GM10266 (cell line): Measurements from ENCODE around the gene CACNA2D1.

Experiments
- DNase-seq: peaks from one replicate; pipeline ENCODE4 v3.0.0; 2012; ENCODE audit errors: extremely low spot score
- TF ChIP-seq, protein P1 (sequence below): IDR thresholded peaks from 2 replicates; pipeline ENCODE4 v1.5.1; 2012; ENCODE audit warnings: mild to moderate bottlenecking, low read depth; ENCODE audit not compliant: control insufficient read depth, insufficient read depth; ENCODE audit errors: missing control alignments

The CACNA2D1 gene

DNA sequence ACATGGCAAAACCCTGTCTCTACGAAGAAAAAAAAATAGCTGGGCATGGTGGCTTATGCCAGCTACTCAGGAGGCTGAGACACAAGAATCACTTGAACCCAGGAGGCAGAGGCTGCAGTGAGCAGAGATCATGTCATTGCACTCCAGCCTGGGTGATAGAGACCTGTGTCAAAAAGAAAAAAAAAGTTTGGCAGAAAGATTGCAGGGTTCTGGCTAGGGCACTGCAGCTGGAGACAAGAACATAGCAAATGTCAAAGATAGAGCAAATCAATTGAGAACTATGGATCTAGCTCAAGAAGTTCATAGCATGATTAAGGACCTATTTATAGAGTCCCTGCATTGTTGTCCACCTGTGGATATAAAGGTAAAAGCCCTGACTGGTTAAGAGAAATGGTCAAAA is 79.5 kb downstream of the CACNA2D1 start:
- no peak for DNase-seq
- TF ChIP-seq, protein P1, sequence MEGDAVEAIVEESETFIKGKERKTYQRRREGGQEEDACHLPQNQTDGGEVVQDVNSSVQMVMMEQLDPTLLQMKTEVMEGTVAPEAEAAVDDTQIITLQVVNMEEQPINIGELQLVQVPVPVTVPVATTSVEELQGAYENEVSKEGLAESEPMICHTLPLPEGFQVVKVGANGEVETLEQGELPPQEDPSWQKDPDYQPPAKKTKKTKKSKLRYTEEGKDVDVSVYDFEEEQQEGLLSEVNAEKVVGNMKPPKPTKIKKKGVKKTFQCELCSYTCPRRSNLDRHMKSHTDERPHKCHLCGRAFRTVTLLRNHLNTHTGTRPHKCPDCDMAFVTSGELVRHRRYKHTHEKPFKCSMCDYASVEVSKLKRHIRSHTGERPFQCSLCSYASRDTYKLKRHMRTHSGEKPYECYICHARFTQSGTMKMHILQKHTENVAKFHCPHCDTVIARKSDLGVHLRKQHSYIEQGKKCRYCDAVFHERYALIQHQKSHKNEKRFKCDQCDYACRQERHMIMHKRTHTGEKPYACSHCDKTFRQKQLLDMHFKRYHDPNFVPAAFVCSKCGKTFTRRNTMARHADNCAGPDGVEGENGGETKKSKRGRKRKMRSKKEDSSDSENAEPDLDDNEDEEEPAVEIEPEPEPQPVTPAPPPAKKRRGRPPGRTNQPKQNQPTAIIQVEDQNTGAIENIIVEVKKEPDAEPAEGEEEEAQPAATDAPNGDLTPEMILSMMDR: no peak

DNA sequence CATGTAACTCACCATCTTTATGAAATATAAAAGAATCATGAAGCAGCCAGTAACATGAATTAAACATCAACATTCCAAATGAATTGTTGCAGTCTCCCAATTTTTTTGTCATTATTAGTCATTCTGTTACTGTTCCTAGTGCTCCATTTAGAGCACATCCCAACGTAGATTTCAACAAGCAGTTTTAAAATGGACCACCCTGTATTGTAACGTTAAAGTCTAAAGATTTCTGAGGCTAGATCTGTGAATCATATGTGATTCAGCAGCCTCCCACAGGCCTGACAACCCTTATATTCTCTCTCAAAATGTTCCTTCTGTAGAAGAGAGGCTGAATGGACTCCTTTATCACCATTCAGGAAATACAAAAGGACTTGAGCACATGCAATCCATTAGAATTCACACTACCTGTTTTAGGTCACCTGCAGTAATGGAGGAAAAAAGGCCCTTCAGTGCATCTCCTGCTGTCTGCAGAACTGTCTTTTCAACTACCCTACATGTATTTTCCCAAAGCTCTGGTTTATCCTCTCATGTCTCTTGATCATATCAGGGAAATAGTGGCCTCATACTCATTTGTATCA is 81.4 kb downstream of the CACNA2D1 start:
- DNase-seq: no peak
- TF ChIP-seq, protein P1: no peak

DNA sequence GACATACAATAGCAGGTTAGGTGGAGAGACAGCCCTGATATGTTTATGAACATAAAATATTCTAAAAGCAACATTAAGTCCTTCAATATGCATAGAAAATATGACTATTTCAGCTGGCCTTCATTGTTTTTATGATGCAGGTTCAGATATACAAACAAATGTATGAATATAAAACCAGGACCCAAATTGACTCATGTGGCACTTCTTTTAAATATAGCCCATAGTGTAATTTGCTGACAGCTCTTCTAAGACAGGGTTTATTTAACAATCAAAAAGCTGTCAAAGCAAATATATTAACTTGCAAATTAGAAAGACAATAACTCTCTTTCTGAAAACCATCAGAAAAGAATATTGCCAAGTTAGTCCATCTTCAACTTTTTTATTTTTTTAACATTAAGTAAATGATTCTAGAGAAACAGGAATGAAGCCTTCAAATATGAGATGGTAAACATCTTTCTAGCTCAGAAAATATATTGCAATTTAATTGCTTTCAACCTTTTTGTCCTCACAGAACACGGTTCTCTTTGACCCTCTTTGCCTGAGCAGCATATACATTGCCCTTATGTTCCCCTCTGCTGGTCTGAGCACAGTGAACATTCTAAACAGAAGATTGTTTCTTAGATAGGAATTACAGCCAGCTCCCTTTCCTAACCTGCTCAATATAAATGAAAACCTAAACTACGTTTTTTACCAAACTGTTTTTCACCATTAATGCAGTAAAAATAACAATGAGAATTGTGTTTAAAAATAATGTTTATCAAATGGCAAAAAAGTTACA is 82.8 kb downstream of the CACNA2D1 start:
- DNase-seq: no peak
- TF ChIP-seq, protein P1: no peak

DNA sequence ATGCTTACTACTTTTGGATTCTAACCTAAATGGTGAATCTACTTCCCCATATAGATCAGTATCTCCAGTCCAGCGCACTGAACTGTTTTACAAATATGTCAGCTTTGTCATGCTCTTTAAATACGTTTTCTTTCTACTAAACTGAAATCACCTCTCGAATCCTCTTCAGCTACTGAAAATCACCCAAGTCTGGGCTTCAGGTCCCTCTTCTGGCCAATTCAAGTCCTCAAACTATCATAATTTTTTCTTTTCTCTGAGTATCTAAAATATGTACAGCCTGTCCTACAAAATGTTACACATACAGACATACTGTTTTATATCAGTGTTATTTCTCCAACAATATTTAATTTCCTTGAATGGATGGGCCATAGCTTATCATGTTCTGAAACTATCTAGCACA is 84.2 kb downstream of the CACNA2D1 start:
- TF ChIP-seq, protein P1: no peak
- DNase-seq: no peak

DNA sequence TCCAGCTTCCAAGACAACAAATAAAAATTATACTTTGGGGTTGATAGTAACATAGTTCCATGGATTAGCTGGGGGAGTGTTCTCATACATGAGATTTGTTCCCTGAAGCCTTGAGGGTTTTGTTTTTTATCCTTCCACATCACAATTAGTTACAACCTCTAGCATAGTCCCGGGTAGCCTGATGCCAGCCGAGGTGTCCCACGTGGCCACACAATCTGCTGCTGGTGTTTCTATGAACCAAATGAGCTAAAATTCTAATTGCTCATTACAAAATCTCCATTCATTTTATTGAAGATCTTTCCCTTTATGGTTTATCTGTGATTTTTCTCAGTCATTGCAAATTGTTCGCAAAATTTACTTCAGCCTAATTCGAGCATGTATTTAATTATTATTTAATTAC is 84.7 kb downstream of the CACNA2D1 start:
- TF ChIP-seq, protein P1: no peak

DNA sequence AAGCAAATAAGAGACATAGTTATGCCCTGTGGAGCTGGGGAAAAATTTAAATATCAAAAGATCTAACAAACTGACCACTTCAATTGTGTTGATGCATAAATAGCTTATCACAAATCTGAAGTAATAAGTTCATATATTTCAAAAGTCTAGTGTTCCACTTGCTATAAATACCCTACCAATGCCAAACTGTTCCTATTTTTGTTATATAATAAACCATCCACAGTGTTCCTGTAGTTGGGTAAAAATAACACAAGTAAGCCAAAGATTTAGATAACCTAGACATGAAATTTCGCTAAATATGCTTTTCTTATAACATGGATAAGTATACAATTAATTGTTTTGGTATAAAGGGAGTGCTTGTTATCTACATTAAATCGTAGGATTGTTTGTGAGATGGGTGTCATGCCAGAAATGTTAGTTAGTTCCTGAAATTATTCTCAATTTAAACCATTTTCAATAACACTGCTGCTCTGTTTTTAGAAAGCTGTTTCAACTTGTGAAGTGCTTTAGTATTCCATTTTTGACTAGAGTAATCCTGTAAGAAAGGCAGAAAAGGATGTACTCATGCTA is 85.5 kb downstream of the CACNA2D1 start:
- no peak for DNase-seq
- TF ChIP-seq, protein P1: no peak

More for the DNA sequence above, 84.7 kb downstream of the CACNA2D1 start:
- DNase-seq: no peak

DNA sequence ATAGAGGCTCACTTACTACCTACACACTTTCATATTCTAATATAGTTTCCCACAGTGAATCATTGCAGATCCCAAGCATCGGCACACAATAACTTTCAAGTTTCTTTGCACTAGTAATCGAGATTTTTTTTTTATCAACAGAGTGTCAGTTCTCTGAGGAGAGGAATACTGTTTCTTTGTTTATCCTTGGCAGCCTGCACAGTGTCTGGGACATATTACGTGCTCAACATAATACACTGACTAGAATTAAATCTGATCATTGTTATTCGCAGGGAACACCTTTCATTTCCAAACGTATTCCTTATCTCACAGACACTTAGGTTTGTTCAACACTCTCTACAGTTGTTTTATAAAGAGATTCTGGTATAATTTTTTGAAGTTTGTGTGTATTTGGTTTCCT is 95.3 kb downstream of the CACNA2D1 start:
- no peak for DNase-seq

More for the DNA sequence above, 95.3 kb downstream of the CACNA2D1 start:
- TF ChIP-seq, protein P1: no peak
